ENCODE results near the gene VN1R2.
"Not testable (repeated sequence)": the region's sequence is repeated elsewhere in the genome, so short reads cannot be mapped to it uniquely, and the experiment has no call there.

The VN1R2 gene

DNA sequence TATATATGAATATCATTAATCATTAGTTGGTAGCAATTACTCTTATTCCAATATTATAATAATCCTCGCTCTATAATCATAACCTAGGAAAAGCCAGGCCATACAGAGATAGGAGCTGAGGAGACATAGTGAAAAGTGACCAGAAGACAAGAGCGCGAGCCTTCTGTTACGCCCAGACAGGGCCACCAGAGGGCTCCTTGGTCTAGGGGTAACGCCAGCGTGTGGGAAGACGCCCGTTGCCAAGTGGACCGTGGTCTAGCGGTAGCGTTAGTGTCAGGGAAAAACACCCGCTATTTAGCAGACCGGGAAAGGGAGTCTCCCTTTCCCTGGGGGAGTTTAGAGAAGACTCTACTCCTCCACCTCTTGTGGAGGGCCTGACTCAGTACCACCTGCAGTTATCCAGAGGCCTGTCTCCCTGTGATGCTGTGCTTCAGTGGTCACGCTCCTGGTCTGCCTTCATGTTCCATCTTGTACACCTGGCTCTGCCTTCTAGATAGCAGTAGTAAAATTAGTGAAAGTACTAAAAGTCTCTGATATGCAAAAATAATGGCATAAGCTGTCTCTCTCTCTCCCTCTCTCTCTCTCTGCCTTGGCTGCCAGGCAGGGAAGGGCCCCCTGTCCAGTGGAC lies at the start of gene VN1R2:
Gene VN1R2 (plus strand): TSS at position 578 of the 628 bp plus-strand sequence. CDS start 84 bp downstream, outside the sequence.
- DNase-seq, result not testable (repeated sequence)

DNA sequence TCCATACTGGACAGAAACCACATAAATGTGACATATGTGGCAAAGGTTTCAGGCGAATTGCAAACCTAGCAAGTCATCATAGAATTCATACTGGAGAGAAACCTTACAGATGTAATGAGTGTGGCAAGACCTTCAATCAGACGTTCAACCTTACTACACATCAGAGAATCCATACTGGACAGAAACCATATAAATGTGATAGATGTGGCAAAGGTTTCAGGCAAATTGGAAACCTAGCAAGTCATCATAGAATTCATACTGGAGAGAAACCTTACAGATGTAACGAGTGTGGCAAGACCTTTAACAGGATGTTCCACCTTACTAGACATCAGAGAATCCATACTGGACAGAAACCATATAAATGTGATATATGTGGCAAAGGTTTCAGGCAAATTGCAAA lies 46.5 kb upstream of the VN1R2 start:
- not testable (repeated sequence) for DNase-seq

DNA sequence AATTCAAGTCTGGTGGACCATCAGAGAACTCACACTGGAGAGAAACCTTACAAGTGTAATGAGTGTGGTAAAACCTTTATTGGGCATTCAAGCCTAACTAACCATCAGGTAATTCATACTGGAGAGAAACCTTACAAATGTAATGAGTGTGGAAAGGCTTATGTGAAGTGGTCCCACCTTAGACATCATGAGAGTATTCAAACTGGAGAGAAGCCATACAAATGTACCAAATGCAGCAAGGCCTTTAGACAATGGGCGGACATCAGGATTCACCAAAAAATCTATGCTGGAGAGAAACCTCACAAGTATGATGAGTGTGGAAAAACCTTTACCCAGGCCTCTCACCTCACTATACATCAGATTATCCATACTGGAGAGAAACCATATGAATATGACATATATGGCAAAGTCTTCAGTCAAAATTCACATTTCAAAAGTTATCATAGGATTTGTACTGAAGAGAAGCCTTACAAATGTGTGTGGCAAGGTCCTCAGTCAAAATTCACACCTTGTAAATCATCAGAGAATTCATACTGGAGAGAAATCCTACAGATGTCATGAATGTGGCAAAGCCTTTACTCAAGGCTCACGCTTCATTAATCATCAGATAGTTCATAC lies 45.3 kb upstream of the VN1R2 start:
- DNase-seq, result no peak

DNA sequence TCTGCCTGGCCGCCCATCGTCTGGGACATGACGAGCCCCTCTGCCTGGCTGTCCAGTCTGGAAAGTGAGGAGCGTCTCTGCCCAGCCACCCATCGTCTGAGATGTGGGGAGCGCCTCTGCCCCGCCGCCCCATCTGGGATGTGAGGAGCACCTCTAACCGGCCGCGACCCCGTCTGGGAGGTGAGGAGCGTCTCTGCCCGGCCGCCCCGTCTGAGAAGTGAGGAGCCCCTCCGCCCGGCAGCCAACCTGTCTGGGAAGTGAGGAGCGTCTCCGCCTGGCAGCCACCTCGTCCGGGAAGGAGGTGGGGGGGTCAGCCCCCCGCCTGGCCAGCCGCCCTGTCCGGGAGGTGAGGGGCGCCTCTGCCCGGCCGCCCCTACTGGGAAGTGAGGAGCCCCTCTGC lies 35.4 kb upstream of the VN1R2 start:
- DNase-seq, result not testable (repeated sequence)

DNA sequence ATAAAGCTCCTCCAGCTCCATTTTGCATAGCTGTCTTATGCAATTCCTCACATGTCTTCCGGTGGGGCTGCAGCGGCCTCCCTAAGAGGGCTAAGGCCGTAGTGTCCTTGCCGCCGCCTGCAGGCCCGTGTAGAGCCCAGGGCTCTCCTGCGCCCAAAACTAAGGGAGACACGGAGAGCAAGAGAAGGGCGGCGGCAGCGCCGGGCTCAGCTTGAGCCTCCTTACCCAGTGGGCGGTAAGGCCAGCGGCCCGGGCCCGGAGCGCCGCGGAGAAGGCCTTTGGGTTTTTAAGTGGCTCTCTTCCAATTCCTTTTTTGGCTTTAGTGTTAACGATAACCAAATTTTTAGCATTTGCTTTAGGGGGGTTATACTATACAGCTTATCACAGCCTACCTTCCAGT lies 33.5 kb upstream of the VN1R2 start:
- no peak for DNase-seq

GRCh38 chr19:53237114-53237777 lies 20.8 kb upstream of the VN1R2 start:
- DNase-seq, result no peak

- no peak for DNase-seq
Measured at GRCh38 chr19:53246498-53246897, 11.6 kb upstream of the VN1R2 start.

GRCh38 chr19:53254411-53255341 lies 3.4 kb upstream of the VN1R2 start, which contains the start of gene ZNF677:
TSS of gene ZNF677 (minus strand) at chr19:53254873. CDS start at chr19:53251550, 3,323 bp downstream.
- peak; percentile 75 to 81 for DNase-seq

DNA sequence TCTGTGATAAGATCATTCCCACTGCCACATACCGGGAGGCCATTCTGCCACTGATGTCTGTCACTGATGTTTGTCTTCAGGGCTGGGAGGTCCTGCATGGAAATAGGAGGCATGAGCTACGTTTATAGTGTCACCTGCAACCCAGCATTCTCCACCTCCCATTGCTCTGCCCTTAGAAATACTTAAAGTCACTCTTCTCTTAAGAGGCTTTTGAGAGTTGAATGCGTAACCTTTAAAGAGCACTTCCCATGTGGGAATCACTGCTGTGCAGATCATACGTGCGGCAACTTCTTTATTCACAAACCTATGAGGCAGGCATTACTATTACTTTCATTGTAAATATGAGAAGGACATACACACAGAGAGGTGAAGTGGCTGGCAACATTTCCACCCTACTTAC lies 9.5 kb downstream of the VN1R2 start, which contains the start of gene VN1R4:
Gene VN1R4 (minus strand): TSS at position 101 of the 400 bp plus-strand sequence. CDS start 58 bp downstream, at position 43.
- not testable (repeated sequence) for DNase-seq

DNA sequence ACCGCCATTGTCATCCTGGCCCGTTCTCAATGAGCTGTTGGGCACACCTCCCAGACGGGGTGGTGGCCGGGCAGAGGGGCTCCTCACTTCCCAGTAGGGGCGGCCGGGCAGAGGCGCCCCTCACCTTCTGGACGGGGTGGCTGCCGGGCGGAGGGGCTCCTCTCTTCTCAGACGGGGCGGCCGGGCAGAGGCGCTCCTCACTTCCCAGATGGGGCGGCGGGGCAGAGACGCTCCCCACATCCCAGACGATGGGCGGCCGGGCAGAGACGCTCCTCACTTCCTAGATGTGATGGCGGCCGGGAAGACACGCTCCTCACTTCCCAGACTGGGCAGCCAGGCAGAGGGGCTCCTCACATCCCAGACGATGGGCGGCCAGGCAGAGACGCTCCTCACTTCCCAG lies 11.8 kb downstream of the VN1R2 start:
- not testable (repeated sequence) for DNase-seq

DNA sequence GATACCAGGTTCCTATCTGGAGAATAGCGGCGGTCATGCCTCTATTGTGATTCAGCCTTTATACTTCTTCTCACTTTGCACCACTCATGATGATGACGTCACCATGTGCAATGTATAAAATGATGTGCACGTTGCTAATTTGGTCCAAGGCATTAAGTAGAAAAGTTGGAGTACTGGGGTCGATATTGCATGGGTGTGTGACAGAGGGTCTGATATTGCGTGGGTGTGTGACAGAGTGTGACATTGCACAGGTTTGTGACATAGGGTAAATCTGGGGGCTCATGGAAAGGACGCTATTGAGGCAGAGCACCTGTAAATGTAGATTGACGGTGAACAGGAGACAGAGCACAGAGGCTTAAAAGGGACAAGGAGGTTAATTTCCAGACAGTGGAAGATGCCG lies 14.0 kb downstream of the VN1R2 start:
- DNase-seq, result no peak

GRCh38 chr19:53275480-53275879 lies 17.4 kb downstream of the VN1R2 start:
- no peak for DNase-seq

- DNase-seq, result peak; percentile 9 to 20
Measured at GRCh38 chr19:53281947-53282346, 23.9 kb downstream of the VN1R2 start.

DNA sequence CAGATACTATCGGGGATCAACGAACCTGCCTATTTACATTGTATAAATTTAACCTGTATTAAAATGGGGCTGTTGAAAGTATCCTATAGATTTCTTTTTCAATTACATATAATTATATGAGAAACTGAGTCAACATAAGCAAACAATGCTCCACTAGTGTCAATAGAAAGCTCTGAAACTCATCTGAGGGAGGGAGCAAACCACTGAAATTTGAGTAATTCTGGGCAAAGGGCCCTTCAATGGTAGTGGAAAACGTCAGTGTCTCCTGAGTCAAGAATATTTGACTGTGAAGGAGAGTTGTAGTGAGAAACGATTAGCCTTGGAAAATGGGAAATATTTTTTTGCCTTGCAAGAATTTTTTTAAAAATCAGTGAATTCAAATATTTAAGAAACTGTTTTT lies 27.0 kb downstream of the VN1R2 start:
- no peak for DNase-seq

DNA sequence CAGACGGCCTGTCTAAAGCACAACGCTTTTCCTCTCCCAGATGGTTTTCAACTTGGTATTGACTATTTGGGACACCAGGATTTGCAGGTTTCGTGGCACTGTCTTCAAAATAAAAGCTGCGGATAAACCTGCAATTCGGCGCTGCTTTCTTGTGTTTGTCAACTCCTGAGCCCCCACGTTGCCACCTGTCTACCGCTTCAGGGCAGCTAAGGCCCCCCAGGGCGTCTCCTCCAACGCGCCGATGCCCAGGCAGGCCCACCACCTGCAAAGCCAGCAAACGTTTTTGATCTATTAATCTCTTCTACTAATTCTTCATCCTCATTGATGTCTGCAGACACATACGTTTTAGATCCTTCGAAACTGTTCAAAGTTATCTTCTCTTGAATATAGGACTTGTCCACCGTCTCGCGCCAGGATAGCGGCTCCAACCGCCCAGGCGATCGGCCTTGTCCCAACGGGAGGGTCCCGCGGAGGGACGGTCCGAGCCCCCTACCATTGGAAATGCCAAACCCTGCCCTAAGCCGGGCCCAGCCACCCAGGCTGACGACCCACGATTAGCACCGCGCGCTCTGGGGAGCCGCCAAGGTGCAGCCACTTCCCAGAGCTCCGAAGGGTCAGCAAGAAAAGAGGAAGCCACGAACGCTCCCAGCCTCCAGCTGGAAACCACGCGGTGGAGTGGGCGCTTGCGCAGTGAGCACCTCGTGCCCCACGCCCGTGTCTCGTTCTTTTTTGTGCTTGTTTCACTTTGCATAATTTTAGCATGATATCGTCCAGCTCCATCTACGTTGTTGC lies 32.9 kb downstream of the VN1R2 start:
- no peak for DNase-seq

GRCh38 chr19:53294786-53295441 lies 36.8 kb downstream of the VN1R2 start:
- DNase-seq, result no peak

- not testable (repeated sequence) for DNase-seq
Measured at GRCh38 chr19:53301341-53301740, 43.2 kb downstream of the VN1R2 start.

DNA sequence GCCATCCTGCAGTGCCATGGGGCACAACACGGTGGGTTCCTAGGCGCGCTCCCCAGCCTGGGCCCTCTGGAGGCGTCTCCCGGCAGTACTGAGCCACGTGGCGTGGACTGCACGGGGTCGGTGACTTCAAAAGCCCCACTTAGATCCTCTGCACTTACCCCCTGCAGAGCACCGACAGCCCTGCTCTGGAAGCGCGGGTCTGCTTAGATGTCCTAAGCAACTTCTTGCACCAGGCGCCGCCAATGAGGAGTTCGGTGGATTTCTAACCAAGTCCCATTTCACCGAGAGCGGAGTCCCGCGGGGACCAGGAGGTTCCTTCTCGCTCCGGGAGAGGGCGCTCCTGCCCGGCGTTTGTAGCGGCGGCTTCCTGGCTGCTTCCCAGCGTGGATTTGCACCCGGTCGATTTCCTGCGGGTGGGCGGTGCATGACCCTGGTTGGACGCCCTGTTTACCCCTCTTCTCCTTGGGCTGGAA lies 50.3 kb downstream of the VN1R2 start:
- peak; percentile 1 to 6 for DNase-seq

All from activated CD4-positive, alpha-beta T cell treated with anti-CD3 and anti-CD28 coated beads, Interleukin-2, amount 50 U/mL, for 48 hours (primary cell).